HG03095 (cell line): ENCODE results near the gene DNAAF9.

Experiments used
- ATAC-seq: cut with Tn5 transposase; IDR thresholded peaks from one replicate; pipeline ENCODE4 v1.9.1; 2021; ENCODE audit warnings: moderate library complexity; ENCODE audit not compliant: unreplicated experiment

DNAAF9 gene

GRCh38 chr20:3378138-3378537, 29.3 kb downstream of the DNAAF9 start:
- no peak for ATAC-seq

GRCh38 chr20:3377644-3378043, 29.8 kb downstream of the DNAAF9 start:
- no peak for ATAC-seq

- ATAC-seq: no peak
These were observed 33.2 kb downstream of the DNAAF9 start for GRCh38 chr20:3374296-3374695.

GRCh38 chr20:3371754-3372153, 35.7 kb downstream of the DNAAF9 start:
- ATAC-seq: no peak

GRCh38 chr20:3367089-3367488, 40.4 kb downstream of the DNAAF9 start:
- ATAC-seq: no peak

- no peak for ATAC-seq
These were observed 43.0 kb downstream of the DNAAF9 start for GRCh38 chr20:3364323-3365013.

- ATAC-seq: no peak
These were observed 46.7 kb downstream of the DNAAF9 start for GRCh38 chr20:3360752-3361151.

- ATAC-seq: no peak
These were observed 48.7 kb downstream of the DNAAF9 start for GRCh38 chr20:3358676-3359340.
